IPS-18c (cell line): ENCODE results near the gene CORO6.

Experiments used
- H3K4me3 ChIP-seq: 2 replicates; pipeline ENCODE4 v1.7.0; 2013; ENCODE audit warnings: low read depth, mild to moderate bottlenecking, low read length, moderate library complexity; ENCODE audit not compliant: insufficient read depth
- H3K9me3 ChIP-seq: one replicate; pipeline ENCODE4 v1.6.1; 2013; ENCODE audit warnings: mild to moderate bottlenecking, low read length, moderate library complexity; ENCODE audit not compliant: control insufficient read depth, insufficient read depth

CORO6 gene

GRCh38 chr17:29617481-29618271, 5.0 kb downstream of the CORO6 start:
- Histone ChIP-seq H3K9me3 (peaks cover 3% of the 10 kb centered on the region), H3K4me3 (peak overlapping the region; percentile 53)

GRCh38 chr17:29617125-29617480, 5.6 kb downstream of the CORO6 start:
- peak overlapping the region; percentile 67; the same call in 1 of the 2 replicates for H3K4me3 ChIP-seq

GRCh38 chr17:29616300-29617048, 6.2 kb downstream of the CORO6 start:
- Histone ChIP-seq H3K4me3 (peak overlapping the region; percentile 67), H3K9me3 (peaks cover 4% of the 10 kb centered on the region)

More at GRCh38 chr17:29617125-29617480, 5.6 kb downstream of the CORO6 start:
- H3K9me3 ChIP-seq: peaks cover 4% of the 10 kb centered on the region

- H3K4me3 ChIP-seq: peak overlapping the region; percentile 67
- H3K9me3 ChIP-seq: peaks cover 4% of the 10 kb centered on the region
Measured at GRCh38 chr17:29615492-29616299, 7.0 kb downstream of the CORO6 start.

GRCh38 chr17:29615048-29615385, 7.7 kb downstream of the CORO6 start:
- H3K4me3 ChIP-seq: peak overlapping the region; percentile 34; the same call in 1 of the 2 replicates
- H3K9me3 ChIP-seq: peaks cover 4% of the 10 kb centered on the region

GRCh38 chr17:29614349-29615047, 8.2 kb downstream of the CORO6 start:
- H3K4me3 ChIP-seq: no peak overlapping the region
- peaks cover 4% of the 10 kb centered on the region for H3K9me3 ChIP-seq

GRCh38 chr17:29613856-29614255, 8.9 kb downstream of the CORO6 start:
- peaks cover 4% of the 10 kb centered on the region for H3K9me3 ChIP-seq
- peak overlapping the region; percentile 44 for H3K4me3 ChIP-seq

- H3K4me3 ChIP-seq: peak overlapping the region; percentile 44
- H3K9me3 ChIP-seq: peaks cover 4% of the 10 kb centered on the region
Measured at GRCh38 chr17:29613352-29613837, 9.3 kb downstream of the CORO6 start.

GRCh38 chr17:29612404-29613280, 10.1 kb downstream of the CORO6 start:
- H3K4me3 ChIP-seq: no peak overlapping the region
- peaks cover 4% of the 10 kb centered on the region for H3K9me3 ChIP-seq

- no peak overlapping the region for H3K4me3 ChIP-seq
- H3K9me3 ChIP-seq: peaks cover 4% of the 10 kb centered on the region
Measured at GRCh38 chr17:29612094-29612403, 10.7 kb downstream of the CORO6 start.

GRCh38 chr17:29611351-29612093, 11.2 kb downstream of the CORO6 start:
- no peak overlapping the region for H3K4me3 ChIP-seq
- peaks cover 4% of the 10 kb centered on the region for H3K9me3 ChIP-seq

GRCh38 chr17:29610395-29610794, 12.3 kb downstream of the CORO6 start:
- Histone ChIP-seq H3K9me3 (peaks cover 2% of the 10 kb centered on the region), H3K4me3 (no peak overlapping the region)

GRCh38 chr17:29608986-29609385, 13.7 kb downstream of the CORO6 start:
- no peak overlapping the region for H3K4me3 ChIP-seq
- peaks cover 2% of the 10 kb centered on the region for H3K9me3 ChIP-seq

- H3K4me3 ChIP-seq: no peak overlapping the region
- H3K9me3 ChIP-seq: peaks cover 1% of the 10 kb centered on the region
Measured at GRCh38 chr17:29607557-29608195, 15.0 kb downstream of the CORO6 start.

GRCh38 chr17:29603109-29603674, 19.5 kb downstream of the CORO6 start:
- H3K9me3 ChIP-seq: no peaks in the 10 kb centered on the region
- no peak overlapping the region for H3K4me3 ChIP-seq
